GM12801 (cell line): ENCODE measurements around the gene KHNYN.

ENCODE experiments used
- CTCF ChIP-seq: IDR thresholded peaks from one replicate; pipeline ENCODE4 v1.5.1; 2011; ENCODE audit warnings: control low read depth; ENCODE audit not compliant: insufficient read length; ENCODE audit errors: extremely low read depth

Gene KHNYN

GRCh38 chr14:24429395-24430142 is at the start of gene KHNYN, which contains the start of gene CBLN3:
Gene KHNYN (plus strand): TSS chr14:24429954. CDS start chr14:24430731, 777 bp downstream.
Gene CBLN3 (minus strand): TSS chr14:24429668. CDS start chr14:24429054, 614 bp downstream.
- TF ChIP-seq CTCF = no peak

GRCh38 chr14:24381363-24382063 is 48.2 kb upstream of the KHNYN start:
- TF ChIP-seq CTCF = no peak

- no peak for TF ChIP-seq CTCF
Measured at GRCh38 chr14:24382064-24382371, 47.7 kb upstream of the KHNYN start.

GRCh38 chr14:24384169-24384568 is 45.6 kb upstream of the KHNYN start:
- TF ChIP-seq CTCF = no peak

GRCh38 chr14:24385524-24385923 is 44.2 kb upstream of the KHNYN start:
- no peak for TF ChIP-seq CTCF

GRCh38 chr14:24387009-24387345 is 42.8 kb upstream of the KHNYN start:
- TF ChIP-seq CTCF = no peak

- no peak for TF ChIP-seq CTCF
Measured at GRCh38 chr14:24388474-24389179, 41.1 kb upstream of the KHNYN start.
